Measurements from ENCODE around the gene ZDHHC8.

DNA sequence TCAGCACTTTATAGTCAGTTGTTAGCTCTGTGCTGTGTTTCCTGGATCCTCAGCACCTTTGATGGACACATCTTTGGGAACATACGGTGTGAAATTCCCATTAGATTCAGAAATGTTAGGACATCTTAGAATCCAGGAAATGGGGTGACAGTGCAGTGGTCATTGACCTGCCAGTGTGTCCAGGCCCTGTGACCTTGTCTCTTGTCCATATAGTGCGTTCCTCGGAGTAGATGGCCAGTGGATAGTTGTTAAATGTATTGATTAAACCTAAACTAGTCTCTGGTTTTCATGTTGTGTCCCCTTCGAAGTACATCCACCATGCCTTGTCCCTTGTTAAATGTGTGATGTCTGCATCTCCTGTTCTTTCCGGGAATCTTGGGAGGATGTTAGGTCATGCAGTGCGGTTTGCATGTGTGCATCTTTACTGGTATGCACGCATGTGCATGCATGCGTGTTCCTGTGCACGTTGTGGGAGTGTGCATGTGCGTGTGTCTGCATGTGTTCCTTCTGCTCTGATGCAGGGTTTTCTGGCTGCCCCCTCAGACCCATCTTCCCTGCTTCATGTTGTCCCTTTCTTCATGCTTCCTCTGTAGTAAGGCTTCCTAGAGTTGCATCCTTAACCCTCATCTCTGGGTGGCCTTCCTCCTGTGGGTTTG, 47.6 kb upstream of the ZDHHC8 start:
- no peak for TF ChIP-seq CTCF (IDR thresholded peaks at IDR 0.05; ENCODE audit: poor library complexity)
- TF ChIP-seq EZH2 (IDR thresholded peaks at IDR 0.05; ENCODE audit: borderline replicate concordance) = no peak

All from hepatocyte (in vitro differentiated cells).